ENCODE measurements around the gene RRP1B. TPM values are rescaled to one million over a fixed set of nuclear protein-coding genes. Genes with fewer than 3 reads are reported as not detected.

RRP1B gene
- total and polyA plus RNA-seq, 9 of the 15 experiments (the other 6 are each of a cell fraction or from before 2014, with no cell fraction given): 6.8 to 66.6 (median 41.9) TPM

DNA sequence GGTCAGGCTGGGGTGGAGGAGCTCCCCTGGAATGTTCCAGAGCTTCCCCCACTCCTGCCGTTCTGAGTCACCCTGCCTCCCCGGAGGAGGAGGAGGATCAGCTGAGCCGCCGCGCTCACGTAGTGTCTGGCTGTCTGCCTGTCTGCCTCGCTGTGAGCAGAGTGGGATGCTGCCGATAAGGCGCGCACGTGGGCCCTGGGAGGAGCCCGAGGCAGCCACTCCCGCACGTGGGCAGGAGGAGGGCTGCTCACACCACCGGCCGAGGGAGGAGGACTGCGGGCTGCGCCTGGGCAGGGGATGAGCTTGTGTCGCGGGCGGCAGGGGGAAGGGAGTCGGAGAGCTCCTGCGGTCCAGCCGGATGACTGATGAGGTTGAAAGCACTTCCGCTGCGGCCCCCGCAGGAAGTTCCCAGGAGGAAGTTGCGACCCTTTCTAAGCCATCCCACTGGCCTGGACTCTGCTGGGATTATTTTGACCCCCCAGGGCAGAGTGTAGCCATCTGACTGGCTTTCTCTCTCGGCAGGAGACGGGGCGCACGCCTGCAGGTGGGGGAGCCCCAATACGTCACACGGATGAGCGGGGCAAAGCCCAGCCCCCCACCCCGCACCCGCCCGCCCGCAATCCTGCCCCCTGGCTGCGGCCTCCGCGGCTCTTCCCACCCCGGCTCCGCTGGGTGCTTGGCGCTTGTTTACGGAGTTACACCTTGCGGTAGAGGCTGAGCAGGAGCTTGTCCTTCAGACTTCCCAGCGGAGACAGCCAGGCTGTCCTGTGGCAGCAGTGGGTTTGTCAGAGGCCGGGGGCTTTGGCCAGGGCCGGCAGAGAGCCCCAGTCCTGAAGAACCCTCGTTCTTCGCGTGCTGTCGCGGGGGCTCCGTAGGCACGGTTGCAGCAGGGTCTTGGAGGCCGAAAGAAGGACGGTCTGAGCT, 69.4 kb downstream of the RRP1B start (continued):
- peak; percentile 84 for TF ChIP-seq C11orf30 (IDR thresholded peaks at IDR 0.05; ENCODE audit: low read depth)
- TF ChIP-seq LEF1 (IDR thresholded peaks at IDR 0.05): peak; percentile 99
- TF ChIP-seq HMBOX1 (IDR thresholded peaks at IDR 0.05): no peak
- TF ChIP-seq, protein P1, sequence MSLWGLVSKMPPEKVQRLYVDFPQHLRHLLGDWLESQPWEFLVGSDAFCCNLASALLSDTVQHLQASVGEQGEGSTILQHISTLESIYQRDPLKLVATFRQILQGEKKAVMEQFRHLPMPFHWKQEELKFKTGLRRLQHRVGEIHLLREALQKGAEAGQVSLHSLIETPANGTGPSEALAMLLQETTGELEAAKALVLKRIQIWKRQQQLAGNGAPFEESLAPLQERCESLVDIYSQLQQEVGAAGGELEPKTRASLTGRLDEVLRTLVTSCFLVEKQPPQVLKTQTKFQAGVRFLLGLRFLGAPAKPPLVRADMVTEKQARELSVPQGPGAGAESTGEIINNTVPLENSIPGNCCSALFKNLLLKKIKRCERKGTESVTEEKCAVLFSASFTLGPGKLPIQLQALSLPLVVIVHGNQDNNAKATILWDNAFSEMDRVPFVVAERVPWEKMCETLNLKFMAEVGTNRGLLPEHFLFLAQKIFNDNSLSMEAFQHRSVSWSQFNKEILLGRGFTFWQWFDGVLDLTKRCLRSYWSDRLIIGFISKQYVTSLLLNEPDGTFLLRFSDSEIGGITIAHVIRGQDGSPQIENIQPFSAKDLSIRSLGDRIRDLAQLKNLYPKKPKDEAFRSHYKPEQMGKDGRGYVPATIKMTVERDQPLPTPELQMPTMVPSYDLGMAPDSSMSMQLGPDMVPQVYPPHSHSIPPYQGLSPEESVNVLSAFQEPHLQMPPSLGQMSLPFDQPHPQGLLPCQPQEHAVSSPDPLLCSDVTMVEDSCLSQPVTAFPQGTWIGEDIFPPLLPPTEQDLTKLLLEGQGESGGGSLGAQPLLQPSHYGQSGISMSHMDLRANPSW (CRISPR knock-in tag; IDR thresholded peaks at IDR 0.05): peak; percentile 72; the same call in 1 of the 2 replicates
- peak; percentile 92 to 95 for TF ChIP-seq FOXK2 (conservative IDR thresholded peaks at IDR 0.05 in 1 of 2, IDR thresholded peaks at IDR 0.05 in 1 of 2; ENCODE audit: low read depth in 2 of 2)
- peak; percentile 64; the same call in 1 of the 2 replicates for TF ChIP-seq KDM2B (CRISPR knock-in tag; IDR thresholded peaks at IDR 0.05)
- TF ChIP-seq TCF3 (CRISPR knock-in tag; IDR thresholded peaks at IDR 0.05): peak; percentile 91
- no peak for TF ChIP-seq MECOM (CRISPR knock-in tag; IDR thresholded peaks at IDR 0.05)
- peak; percentile 95 for TF ChIP-seq ZBTB7A (IDR thresholded peaks at IDR 0.05; ENCODE audit: borderline replicate concordance, control insufficient read depth, low read depth, low read length)
- TF ChIP-seq KLF1 (tag; IDR thresholded peaks at IDR 0.05): peak; percentile 94
- peak; percentile 88 for TF ChIP-seq NR2C2 (CRISPR knock-in tag; IDR thresholded peaks at IDR 0.05)
- TF ChIP-seq NR2C2 (tag; IDR thresholded peaks at IDR 0.05): peak; percentile 68
- TF ChIP-seq ZBTB8A (IDR thresholded peaks at IDR 0.05; ENCODE audit: partially characterized antibody): no peak

Measured in K562 (cell line).